GM18907 (cell line): ENCODE measurements around the gene PCSK1N.
"Not testable (repeated sequence)": the region's sequence is repeated elsewhere in the genome, so short reads cannot be mapped to it uniquely, and the experiment has no call there.

Experiments used
- ATAC-seq: cut with Tn5 transposase; IDR thresholded peaks from one replicate; pipeline ENCODE4 v1.9.1; 2021; ENCODE audit warnings: mild to moderate bottlenecking, moderate library complexity; ENCODE audit not compliant: unreplicated experiment

PCSK1N gene, protein sequence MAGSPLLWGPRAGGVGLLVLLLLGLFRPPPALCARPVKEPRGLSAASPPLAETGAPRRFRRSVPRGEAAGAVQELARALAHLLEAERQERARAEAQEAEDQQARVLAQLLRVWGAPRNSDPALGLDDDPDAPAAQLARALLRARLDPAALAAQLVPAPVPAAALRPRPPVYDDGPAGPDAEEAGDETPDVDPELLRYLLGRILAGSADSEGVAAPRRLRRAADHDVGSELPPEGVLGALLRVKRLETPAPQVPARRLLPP

DNA sequence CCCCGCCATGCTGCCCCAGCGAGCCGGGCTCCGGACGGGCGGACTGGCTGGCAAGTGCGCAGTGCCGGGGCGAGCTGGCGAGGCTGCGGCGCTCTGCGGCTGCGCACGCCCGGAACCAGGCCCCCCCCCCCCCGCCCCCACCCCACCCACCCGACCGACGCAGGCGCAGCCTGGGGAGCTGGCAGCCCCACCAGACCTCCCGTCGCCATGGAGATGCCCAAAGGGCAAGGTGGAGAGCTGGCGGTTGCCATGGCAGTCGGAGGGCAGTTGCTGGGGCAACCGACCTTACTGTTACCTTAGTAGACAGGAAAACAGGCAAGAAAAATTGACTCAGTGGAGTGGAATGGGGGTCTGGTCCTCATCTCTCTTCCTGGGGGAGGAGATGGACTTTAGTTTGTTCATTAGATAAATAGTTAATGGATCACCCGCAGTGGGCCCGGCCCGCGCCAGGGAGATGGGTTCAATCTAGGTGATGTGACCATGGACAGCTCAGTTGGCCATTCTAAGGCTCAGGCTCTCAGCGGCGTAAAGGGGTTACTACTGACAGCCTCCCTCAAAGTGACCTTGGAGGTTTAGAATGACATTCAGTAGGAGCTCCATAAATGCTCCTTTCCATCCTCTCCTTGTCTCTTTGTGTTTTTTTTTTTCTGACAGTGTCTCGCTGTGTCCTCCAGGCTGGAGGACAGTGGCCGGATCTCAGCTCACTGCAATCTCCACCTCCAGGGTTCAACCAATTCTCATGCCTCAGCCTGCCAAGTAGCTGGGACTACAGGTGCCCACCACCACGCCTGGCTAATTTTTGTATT is at the start of gene PCSK1N:
Gene PCSK1N (minus strand): TSS at position 87 of the 806 bp plus-strand sequence. CDS start 78 bp downstream, at position 9.
- ATAC-seq: no peak

DNA sequence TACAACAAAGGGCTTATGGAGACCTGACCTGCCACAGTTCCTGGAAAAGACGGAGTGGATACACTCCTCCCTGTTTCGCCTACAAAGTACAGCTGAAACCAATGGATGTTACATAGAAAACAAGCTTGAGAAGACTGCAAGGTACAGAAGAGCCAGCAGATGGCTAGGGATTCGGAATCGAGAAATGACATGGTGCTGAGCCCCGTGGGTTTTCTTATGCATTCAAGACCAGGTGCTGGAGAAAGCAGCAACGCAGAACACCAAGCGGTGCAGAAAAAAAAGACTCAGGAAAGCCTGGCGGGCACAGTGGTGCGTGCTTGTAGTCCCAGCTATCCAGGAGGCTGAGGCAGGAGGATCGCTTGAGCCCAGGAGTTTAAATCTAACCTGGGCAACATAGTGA is 48.3 kb upstream of the PCSK1N start:
- ATAC-seq: no peak

DNA sequence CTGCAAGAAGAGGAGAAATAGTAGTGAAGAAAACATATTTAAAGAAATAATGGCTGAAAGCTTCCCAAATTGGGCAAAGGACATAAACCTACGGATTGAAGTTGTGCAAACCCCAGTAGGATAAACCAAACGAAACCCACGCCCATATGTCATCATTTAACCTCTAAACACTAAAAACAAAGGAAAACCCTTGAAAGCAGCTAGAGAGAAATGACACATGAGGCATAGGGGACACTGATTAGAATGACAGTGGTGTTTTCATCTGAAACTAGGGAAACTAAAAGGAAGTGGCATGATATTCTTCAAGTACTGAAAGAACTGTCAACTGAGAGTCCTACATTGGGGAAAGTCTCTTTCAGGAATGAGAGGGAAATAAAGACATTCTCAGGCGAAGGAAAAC is 41.5 kb upstream of the PCSK1N start:
- not testable (repeated sequence) for ATAC-seq

DNA sequence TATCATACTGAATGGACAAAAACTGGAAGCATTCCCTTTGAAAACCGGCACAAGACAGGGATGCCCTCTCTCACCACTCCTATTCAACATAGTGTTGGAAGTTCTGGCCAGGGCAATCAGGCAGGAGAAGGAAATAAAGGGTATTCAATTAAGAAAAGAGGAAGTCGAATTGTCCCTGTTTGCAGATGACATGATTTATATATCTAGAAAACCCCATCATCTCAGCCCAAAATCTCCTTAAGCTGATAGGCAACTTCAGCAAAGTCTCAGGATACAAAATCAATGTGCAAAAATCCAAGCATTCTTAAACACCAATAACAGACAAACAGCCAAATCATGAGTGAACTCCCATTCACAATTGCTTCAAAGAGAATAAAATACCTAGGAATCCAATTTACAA is 36.6 kb upstream of the PCSK1N start:
- not testable (repeated sequence) for ATAC-seq

DNA sequence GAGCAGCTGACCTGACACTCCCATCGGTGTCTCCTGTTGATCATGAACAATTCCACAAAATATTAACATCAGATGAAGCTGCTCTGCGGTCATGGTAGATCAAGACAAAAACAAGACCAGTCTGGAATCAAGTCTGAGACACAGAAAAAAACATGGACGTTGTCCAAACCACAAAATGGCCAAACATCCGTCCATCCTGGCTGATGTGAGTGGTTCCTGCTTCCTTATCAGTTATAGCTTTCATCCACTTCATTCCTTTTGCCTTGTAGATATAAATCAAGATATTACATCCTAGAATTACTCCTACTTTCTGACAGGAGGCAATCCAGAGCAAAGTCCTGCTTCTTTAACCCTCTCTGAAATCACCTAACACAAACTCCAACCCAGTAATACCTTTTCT is 28.8 kb upstream of the PCSK1N start:
- no peak for ATAC-seq

DNA sequence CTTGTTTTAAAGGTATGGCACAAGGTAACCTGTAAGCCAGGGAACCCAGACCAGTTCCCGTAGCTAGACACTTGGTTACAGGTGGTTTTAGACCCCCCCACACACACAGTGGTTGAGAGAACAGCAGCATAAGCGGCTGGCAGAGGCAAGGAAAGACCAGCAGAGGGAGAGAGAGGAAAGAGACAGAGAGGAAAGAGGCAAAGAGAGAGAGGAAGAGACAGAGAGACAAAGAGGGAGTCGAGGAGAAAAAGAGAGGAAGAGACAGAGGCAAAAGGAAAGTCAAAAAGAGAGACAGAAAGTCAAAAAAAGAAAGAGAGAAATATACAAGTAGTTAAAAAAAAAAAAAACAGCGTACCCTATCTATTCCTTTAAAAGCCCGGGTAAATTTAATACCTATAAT is 19.5 kb upstream of the PCSK1N start:
- no peak for ATAC-seq

DNA sequence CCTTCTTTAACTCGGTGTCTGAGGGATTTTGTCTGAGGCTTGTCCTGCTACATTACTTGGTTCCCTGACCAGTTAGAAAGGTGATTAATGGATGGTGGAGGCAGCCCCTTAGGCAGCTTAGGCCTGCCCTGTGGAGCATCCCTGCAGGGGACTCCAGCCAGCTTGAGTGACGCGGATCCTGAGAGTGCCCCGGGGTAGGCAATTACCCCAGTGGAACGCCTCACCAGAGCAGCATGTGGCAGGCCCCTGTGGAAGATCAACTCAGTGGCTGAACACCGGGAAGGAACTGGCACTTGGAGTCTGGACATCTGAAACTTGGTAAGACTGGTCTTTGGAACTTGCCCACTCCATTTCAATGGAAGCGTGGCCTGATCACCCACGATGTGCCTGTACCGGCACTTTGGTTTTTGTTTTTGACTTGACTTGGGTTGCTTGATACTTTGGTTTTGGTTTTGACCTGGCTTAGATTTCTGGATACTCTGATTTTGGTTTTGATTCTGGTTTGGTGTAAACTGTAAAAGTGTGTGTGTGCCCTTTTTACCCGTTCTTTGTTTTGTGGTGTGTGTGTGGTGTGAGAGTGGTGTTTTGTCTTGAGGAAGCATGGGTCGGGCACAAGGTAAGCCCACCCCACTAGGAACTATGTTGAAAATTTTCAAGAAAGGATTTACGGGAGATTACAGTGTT is 18.9 kb upstream of the PCSK1N start:
- ATAC-seq: not testable (repeated sequence)

DNA sequence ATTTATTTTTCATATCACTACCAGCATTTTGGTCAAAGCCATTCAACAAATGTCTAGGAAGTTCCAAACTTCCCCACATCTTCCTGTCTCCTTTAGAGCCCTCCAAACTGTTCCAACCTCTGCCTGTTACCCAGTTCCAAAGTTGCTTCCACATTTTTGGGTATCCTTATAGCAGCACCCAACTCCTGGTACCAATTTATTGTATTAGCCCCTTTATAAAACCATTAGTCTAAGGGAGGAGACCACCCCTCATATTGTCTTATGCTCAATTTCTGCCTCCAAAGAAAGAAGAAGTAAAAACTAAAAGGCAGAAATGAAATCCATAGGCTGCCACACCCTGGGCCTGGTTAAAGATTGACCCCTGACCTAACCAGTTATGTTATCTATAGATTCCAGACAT is 18.1 kb upstream of the PCSK1N start:
- not testable (repeated sequence) for ATAC-seq

DNA sequence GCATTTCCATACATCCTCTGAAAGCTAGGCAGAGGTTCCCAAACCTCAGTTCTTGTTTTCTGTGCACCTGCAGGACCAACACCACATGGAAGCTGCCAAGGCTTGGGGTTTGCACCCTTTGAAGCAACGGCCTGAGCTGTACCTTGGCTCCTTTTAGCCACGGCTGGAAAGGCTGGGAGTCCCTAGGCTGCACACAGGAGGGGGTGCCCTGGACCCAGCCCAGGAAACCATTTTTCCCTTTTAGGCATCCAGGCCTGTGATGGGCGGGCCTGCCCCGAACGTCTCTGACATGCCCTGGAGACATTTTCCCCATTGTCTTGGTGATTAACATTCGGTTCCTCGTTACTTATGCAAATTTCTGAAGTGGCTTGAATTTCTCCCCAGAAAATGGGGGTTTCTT is 17.4 kb upstream of the PCSK1N start:
- ATAC-seq: no peak

DNA sequence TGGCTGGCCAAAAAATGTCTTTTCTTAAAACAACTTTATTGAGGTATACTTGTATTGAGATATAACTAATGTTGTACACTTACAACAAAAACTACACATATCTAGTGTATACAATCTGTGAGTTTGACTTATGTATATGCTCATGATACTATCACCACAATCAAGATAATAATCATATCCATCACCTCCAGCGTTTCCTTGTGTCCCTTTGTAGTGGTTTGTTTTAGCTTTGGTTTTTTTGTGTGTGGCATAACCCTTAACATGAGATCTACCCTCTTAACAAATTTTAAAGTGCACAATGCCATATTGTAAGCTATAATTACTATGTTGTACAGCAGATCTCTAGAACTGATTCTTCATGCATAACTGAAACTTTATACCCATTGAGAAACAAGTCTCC is 13.4 kb upstream of the PCSK1N start:
- ATAC-seq: no peak

DNA sequence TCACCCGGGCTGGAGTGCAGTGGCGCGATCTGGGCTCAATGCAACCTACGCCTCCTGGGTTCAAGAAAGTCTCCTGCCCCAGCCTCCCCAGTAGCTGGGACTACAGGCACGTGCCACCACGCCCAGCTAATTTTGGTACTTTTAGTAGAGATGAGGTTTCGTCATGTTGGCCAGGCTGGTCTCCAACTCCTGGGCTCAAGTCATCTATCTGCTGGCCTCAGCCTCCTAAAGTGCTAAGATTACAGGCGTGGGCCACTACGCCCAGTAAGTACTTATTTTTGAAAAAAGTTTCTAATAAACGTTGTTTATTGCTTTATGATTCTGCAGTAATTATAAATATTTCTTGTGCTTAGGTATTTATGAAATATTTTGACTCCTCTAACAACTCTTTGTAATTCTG is 4.3 kb upstream of the PCSK1N start:
- ATAC-seq: no peak

DNA sequence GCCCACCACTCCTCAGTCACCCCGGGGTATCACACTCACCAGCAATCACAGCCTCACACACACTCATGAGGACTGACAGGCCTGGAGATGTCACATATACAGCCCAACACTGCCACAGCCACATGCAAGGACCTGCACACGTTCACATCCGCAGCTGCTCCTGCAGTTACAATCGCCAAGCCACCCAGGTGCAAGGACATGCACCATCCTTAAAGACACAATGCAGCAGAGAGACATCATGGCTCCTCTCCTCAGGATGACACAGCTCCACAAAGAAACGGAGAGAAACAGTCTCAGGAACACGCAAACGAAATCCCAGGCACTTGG is 1.1 kb downstream of the PCSK1N start:
- no peak for ATAC-seq

DNA sequence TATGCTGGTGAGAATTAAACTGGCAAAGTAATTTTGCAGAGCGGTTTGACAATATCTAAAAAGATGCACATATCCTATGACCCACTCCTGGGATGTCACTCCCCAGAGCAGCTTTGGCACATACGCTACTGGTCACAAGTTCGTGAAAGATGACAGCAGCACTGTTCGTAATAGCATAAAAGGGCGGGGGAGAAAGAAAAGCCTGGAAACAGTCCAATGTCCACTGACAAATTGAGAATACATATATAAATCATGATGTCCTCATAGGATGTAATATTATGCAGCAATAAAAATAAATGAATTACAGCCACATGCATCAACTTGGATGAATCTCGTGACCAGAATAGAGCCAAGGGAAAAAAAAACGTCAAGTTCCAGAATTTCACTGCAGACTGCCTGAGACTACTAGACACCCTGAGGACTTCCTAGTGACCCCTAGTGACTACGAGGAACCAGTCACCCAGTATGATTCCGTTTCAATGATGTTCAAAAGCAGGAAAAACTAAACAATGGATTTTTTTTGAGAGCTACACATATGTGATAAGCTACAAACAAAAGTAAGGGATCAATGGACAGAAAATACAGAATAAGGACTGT is 1.8 kb downstream of the PCSK1N start:
- no peak for ATAC-seq

DNA sequence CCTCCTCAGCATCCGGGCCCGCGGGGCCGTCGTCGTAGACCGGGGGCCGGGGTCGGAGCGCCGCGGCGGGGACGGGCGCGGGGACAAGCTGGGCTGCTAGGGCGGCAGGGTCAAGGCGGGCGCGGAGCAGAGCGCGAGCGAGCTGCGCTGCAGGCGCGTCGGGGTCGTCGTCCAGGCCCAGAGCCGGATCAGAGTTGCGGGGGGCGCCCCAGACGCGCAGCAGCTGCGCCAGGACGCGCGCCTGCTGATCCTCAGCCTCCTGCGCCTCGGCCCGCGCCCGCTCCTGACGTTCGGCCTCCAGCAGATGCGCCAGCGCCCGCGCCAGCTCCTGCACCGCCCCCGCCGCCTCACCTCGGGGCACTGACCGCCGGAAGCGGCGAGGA is 3.5 kb downstream of the PCSK1N start:
- ATAC-seq: no peak

DNA sequence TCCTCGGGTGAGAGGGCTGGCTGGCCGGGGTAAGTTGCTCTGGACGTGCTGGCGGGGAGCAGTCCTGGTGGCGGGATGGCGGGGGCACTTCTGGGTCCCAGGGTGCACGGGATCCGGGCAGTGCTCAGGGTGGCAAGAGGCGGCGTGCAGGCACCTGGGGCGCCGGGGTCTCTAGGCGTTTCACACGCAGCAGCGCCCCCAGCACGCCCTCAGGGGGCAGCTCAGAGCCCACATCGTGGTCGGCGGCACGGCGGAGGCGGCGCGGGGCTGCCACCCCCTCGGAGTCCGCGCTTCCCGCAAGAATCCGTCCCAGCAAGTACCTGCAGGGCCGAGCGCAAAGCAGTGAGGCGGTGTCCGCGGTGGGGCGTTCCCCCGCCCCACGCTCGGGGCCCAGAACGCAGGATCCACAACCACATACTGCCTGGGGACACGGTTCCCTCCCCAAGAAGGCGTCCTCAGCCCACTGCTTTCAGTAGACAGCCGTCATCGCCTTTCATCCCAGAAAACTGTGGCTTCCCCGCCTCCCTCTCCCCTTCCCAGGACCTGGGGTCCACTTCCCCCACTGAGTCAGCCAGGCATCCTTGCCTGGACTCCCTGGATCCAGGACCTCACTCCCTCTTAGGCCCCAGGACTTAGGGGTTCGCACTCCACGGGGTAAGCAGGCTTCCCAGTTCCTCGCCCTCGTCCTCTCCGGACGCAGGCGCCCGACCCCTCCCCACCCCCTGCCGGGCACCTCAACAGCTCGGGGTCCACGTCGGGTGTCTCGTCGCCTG is 4.1 kb downstream of the PCSK1N start:
- ATAC-seq: no peak

DNA sequence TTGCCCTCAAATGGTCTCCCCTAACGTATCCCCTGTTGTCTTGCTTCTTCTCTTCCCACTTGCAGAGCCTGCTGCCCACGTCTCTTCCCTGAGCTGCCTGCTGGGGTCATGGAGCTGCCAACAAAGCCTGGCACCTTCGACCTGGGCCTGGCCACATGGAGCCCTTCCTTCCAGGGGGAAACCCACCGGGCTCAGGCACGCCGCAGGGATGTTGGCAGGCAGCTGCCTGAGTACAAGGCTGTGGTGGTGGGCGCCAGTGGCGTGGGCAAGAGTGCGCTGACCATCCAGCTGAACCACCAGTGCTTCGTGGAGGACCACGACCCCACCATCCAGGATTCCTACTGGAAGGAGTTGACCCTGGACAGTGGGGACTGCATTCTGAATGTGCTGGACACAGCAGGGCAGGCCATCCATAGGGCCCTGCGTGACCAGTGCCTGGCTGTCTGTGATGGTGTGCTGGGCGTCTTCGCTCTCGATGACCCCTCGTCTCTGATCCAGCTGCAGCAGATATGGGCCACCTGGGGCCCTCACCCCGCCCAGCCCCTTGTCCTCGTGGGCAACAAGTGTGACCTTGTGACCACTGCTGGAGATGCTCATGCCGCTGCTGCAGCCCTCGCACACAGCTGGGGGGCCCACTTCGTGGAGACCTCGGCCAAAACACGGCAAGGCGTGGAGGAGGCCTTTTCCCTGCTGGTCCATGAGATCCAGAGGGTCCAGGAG is 6.2 kb downstream of the PCSK1N start:
- ATAC-seq: no peak

DNA sequence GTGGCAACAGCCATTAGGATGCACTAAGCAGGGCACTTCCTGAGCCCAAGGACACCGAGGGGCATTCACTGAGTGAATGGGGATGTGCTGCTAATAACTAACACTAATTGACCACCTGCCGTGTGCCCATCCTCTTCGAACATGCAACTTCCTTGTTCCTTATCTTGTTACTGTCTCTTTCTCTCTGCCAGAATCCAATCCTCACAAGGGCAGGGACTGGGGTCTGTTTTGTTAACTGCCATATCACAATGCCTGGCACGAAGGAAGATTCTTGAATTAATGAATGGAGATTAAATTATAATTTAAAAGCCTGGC is 7.8 kb downstream of the PCSK1N start:
- no peak for ATAC-seq

DNA sequence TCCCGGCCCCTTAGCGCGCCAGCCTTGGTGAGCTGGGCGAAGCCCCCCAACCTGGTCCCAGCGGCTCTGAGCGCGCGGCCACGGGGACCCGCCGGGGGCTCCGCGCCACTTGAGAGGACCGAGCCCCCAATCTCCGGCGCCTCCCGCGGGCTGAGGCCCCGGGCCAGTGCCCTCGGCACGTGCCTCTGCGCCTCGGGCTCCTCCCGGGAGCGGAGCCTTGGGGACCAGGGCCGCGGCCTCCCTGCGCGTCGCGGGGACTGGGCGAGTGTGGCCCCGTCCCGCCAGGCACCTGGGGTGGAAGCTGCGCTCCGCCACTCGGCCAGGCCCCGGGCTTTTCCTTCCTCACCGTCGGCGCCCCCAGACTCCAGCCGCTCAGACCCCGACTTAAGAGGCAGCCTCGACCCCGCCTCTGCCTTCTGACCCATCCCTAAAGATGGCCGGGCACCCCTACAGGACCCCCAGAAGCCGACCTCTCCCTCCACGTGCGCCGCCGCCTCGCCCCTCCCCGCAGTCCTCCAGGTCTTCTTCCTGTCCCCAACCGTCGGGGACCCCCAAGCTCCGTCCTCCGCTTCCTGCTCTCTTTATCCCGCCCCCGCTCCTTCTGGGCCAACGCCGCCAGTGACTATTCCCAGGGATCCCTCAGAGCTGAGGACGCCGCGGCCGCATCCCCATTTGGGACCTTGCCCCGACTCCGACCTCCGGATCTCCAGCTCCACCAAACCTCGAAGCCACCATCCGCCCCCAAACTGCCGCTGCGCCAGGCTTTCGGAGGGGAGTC is 8.3 kb downstream of the PCSK1N start:
- no peak for ATAC-seq

DNA sequence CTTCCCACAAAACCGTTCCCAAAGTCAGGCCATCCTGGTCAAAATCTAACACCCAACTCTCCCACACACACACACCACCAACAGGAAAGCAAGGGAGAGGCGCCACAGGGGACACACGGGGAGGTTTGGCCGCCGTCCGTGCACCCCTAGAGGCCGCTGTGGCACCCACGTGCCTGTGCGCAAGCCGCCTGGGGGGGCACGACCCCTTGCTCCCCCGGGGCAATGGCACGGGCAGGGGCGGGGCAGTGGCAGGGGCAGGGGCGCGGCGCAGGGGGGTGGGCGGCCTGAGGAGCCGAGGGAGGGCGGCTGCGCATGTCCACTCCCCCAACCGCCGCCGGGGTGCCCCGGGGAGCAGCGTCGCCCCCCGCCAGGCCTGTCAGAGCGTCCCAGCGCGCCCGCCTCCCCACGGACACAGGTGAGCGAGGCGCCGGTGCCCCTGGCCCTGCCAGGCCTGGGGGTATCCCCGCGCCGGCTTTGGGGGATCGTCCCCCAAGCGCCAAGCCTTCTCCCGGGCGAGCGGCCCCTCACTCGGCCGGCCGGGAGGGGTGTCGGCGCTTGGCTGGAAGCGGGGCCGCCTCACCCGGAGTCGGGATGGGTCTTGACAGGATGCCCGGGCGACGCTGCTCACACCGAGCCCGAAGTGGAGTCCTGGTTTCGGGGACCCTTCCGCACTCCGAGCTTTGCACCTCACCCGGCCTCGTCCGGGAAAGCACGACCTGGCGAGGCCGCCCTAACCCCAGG is 9.1 kb downstream of the PCSK1N start, which contains the start of gene ERAS:
Gene ERAS (plus strand): TSS at position 379 of the 741 bp plus-strand sequence. CDS start 2,611 bp downstream, outside the sequence.
- ATAC-seq: no peak
